NB4 (cell line): Measurements from ENCODE around the gene SHISAL1.

ENCODE experiments used
- DNase-seq: peaks from one replicate; pipeline ENCODE4 v3.0.0; 2010; ENCODE audit warnings: low read depth
- H3K4me3 ChIP-seq: one replicate; pipeline ENCODE4 v1.5.1; 2011; ENCODE audit warnings: mild to moderate bottlenecking, low read depth, low read length, moderate library complexity
- MYC ChIP-seq: IDR thresholded peaks from 2 replicates; pipeline ENCODE4 v1.6.1; 2011; ENCODE audit warnings: low read depth, low read length
- POLR2A ChIP-seq: IDR thresholded peaks from 2 replicates; pipeline ENCODE4 v1.6.1; 2011; ENCODE audit warnings: mild to moderate bottlenecking; ENCODE audit not compliant: insufficient read length; ENCODE audit errors: extremely low read depth
- TF ChIP-seq, protein P1 (sequence below): IDR thresholded peaks from one replicate; pipeline ENCODE4 v1.5.1; 2012; ENCODE audit warnings: low read depth, low read length
- TF ChIP-seq, protein P2 (sequence below): IDR thresholded peaks from 2 replicates; pipeline ENCODE4 v1.6.1; 2011; ENCODE audit warnings: low read depth, low read length

The SHISAL1 gene

DNA sequence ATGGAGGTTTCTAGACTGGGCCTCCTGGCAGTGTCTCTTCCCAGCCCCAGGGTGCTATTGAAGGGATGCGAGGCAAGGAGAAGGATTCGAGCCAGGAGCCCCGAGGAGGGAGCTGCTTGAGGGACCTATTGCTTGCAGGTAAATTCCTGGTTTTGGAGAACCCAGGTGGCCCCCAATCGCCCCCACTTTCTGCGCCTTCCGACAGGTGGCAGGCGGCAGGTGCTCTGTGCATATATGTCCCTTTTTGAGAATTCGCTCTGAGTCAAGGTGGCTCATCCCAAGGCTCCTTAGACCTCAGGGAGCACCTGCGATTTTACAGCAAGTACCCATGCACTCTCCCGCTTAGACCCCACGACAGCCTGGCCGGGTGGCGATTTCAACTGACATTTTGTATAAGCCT is 40.3 kb upstream of the SHISAL1 start:
- no peak for DNase-seq
- TF ChIP-seq, protein P1, sequence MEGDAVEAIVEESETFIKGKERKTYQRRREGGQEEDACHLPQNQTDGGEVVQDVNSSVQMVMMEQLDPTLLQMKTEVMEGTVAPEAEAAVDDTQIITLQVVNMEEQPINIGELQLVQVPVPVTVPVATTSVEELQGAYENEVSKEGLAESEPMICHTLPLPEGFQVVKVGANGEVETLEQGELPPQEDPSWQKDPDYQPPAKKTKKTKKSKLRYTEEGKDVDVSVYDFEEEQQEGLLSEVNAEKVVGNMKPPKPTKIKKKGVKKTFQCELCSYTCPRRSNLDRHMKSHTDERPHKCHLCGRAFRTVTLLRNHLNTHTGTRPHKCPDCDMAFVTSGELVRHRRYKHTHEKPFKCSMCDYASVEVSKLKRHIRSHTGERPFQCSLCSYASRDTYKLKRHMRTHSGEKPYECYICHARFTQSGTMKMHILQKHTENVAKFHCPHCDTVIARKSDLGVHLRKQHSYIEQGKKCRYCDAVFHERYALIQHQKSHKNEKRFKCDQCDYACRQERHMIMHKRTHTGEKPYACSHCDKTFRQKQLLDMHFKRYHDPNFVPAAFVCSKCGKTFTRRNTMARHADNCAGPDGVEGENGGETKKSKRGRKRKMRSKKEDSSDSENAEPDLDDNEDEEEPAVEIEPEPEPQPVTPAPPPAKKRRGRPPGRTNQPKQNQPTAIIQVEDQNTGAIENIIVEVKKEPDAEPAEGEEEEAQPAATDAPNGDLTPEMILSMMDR, result no peak
- TF ChIP-seq POLR2A (no peak), MYC (no peak)
- TF ChIP-seq, protein P2, sequence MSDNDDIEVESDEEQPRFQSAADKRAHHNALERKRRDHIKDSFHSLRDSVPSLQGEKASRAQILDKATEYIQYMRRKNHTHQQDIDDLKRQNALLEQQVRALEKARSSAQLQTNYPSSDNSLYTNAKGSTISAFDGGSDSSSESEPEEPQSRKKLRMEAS, result no peak
- no peak overlapping the region for H3K4me3 ChIP-seq

DNA sequence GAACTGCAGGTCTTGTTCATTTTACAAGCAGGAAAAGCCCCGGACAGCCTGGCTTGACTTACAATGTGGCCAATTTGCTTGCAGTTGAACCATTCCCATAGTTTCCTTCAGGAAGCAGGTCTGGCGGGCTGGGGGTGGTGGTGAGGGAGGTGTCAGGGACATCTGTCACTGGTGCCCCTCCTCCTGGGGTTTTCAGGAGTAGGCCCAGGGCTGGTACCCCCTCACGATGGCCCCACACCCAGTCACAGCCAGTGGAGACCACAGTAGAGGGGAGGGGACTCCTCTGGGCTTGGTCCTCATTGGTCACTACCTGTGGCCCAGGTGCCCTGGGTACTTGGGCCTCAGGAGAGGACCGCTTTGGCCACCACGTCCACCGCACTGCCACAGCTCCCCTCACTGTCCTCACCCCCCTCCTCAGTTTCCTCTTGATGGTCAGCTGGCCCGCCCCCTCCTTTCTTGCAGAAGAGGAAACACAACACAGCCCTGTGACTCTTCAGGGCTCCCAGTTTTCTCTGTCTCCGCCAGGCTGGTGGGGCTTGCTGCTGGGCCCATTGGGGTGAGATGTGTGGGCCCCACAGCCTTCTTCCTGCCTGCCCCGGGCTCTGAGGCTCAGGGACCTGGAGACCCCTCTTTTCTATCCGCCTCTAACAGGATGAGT is 39.8 kb upstream of the SHISAL1 start:
- TF ChIP-seq MYC, result no peak
- no peak for TF ChIP-seq POLR2A
- TF ChIP-seq, protein P1, result no peak
- TF ChIP-seq, protein P2, result no peak
- no peak for DNase-seq
- no peak overlapping the region for H3K4me3 ChIP-seq

DNA sequence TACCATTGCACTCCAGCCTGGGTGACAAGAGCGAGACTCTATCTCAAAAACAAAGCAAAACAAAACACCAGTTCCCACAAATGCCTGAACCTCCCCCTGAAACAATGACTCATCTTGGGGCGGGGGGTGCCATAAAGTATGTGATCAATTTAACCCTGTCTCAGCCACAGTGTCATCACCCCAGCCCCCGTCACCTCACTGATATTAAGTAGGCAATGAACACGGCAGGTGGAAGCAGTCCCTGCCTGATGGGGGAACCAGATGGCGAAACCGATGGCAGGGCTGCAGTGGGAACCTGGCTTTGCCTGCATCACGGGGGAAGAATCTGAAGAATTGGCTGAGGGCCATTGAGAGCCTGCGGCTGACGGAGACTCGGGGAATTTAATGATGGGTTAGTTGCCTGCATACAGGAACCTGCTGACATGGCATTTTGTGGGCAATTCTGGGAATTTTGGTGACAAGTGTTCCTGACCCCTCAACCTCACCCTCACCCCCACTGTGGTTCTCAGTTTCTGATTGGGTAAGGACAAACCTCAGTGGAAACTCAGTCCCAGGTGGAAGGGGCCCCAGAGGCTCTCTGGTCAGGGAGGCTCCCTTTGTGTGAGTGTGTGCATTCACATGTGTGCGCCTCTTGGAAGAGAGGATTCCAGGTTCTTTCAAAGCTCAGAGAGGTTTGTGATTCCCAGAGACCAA is 39.1 kb upstream of the SHISAL1 start:
- DNase-seq, result peak; percentile 21
- TF ChIP-seq, protein P1, result no peak
- TF ChIP-seq POLR2A (no peak), MYC (no peak)
- TF ChIP-seq, protein P2, result no peak
- H3K4me3 ChIP-seq, result no peak overlapping the region

DNA sequence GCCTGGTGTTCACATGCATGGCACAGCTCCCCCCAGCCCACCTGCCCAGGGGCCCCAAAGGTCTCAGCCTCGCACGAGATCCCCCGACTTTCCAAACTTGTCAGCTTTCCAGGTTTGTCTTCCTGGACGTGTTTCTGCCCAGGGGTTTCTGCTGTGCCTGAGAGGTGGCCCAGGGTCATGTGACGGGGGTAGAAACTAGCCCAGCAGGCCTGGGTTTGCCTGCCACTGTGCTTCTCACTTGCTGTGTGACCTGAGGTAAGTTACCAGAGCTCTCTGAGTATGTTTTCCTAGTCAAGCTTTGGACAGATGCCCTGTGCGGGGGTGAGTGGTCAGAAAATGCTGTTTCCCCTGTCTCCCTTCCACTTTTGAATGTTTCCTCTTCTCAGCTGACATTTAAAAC is 38.3 kb upstream of the SHISAL1 start:
- TF ChIP-seq POLR2A (no peak), MYC (no peak)
- TF ChIP-seq, protein P2, result no peak
- TF ChIP-seq, protein P1, result no peak

DNA sequence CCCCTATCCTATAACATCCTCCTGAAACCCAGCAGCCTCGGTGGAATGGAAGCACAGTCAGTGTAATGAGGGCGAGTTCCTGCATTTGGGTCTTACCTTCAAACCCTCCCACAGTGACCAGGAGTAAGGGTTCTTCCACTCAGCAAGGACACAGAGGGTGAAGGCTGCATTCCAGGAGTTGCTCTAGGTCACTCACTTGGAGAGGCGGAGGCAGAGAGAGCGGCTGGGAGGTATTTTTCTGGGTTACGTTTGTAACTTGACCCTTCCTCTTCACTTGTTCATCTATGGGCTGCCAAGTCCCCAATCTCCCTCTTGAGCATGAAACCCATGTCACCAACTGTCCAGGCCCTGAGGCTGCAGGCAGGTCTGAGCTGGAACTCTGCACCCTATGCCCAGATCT is 36.8 kb upstream of the SHISAL1 start:
- no peak overlapping the region for H3K4me3 ChIP-seq
- DNase-seq, result no peak
- TF ChIP-seq, protein P1, result no peak
- TF ChIP-seq MYC, result no peak
- TF ChIP-seq, protein P2, result no peak
- TF ChIP-seq POLR2A, result no peak

More for the DNA sequence above, 38.3 kb upstream of the SHISAL1 start:
- no peak overlapping the region for H3K4me3 ChIP-seq
- DNase-seq, result no peak
